Measurements from ENCODE around the gene NACAD. TPM values are rescaled to one million over a fixed set of nuclear protein-coding genes. Genes with fewer than 3 reads are reported as not detected.

The NACAD gene
- total RNA-seq, 1 donor: 3.9 TPM

GRCh38 chr7:45053401-45053800 is 35.4 kb downstream of the NACAD start:
- no peak for TF ChIP-seq CTCF (IDR thresholded peaks at IDR 0.05; ENCODE audit: insufficient read depth, low read depth, low read length)
- H3K4me3 ChIP-seq (ENCODE audit: low read depth, low read length): no peak overlapping the region
- no peak for DNase-seq (ENCODE audit: low read depth)

DNA sequence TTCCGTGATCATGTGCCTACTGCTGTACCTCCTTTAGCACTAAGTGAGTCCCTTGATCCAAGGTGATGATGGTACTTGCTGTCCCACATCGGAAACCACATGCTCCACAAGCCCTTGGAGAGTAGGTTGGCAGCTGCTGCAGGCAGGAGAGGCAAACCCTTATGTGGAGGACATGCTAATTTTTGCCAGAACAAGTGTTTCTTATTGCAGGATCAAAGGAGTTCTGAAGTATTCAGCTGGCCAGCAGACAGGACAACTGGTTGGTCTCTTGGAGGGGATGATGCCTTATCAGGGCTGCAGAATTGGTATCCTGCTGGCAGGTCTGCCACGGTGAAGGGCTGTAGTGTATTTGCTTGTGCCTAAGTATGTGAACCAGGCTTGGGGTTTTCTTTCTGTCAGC is 36.8 kb downstream of the NACAD start:
- TF ChIP-seq CTCF (IDR thresholded peaks at IDR 0.05; ENCODE audit: insufficient read depth, low read depth, low read length): no peak
- no peak for DNase-seq (ENCODE audit: low read depth)
- H3K4me3 ChIP-seq (ENCODE audit: low read depth, low read length): no peak overlapping the region

DNA sequence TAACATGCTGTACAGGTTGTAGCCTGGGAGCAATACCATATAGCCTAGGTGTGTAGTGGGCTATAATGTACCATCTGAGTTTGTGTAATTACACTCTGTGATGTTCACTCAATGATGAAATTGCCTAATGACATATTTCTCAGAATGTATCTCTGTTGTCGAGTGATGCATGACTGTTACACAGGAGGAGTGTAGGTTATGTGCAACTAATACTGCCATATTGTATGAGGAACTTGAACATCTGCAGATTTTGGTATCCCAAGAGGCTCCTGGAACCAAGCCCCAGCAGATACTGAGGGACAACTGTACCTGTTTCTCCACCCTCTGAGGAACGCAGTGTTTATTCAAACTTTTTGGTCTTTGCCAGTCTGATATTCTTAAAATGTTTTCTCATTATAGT is 38.6 kb downstream of the NACAD start:
- TF ChIP-seq CTCF (IDR thresholded peaks at IDR 0.05; ENCODE audit: insufficient read depth, low read depth, low read length): no peak
- no peak overlapping the region for H3K4me3 ChIP-seq (ENCODE audit: low read depth, low read length)
- no peak for DNase-seq (ENCODE audit: low read depth)

- DNase-seq (ENCODE audit: low read depth): no peak
- no peak overlapping the region for H3K4me3 ChIP-seq (ENCODE audit: low read depth, low read length)
- no peak for TF ChIP-seq CTCF (IDR thresholded peaks at IDR 0.05; ENCODE audit: insufficient read depth, low read depth, low read length)
Observed at GRCh38 chr7:45048748-45049147, 40.0 kb downstream of the NACAD start.

DNA sequence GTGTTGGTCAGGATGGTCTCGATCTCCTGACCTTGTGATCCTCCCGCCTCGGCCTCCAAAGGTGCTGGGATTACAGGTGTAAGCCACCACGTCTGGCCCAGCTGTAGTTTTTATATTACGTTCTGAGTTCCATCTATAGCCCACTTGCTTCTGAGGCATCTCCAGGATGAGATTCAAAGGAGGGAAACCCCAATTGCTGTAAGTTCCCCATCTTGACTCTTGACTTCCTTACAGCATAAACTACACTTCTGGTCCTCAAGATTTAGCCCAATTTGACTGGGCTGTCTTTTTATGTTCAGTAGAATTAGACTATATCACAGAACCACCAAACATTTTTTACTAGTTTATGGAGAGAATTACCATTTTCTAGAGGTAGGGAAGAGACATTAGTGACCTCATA is 44.4 kb downstream of the NACAD start:
- no peak for TF ChIP-seq CTCF (IDR thresholded peaks at IDR 0.05; ENCODE audit: insufficient read depth, low read depth, low read length)
- H3K4me3 ChIP-seq (ENCODE audit: low read depth, low read length): no peak overlapping the region
- DNase-seq (ENCODE audit: low read depth): no peak

- H3K4me3 ChIP-seq (ENCODE audit: low read depth, low read length): no peak overlapping the region
- no peak for TF ChIP-seq CTCF (IDR thresholded peaks at IDR 0.05; ENCODE audit: insufficient read depth, low read depth, low read length)
- DNase-seq (ENCODE audit: low read depth): no peak
Observed at GRCh38 chr7:45039106-45039505, 49.7 kb downstream of the NACAD start.

DNA sequence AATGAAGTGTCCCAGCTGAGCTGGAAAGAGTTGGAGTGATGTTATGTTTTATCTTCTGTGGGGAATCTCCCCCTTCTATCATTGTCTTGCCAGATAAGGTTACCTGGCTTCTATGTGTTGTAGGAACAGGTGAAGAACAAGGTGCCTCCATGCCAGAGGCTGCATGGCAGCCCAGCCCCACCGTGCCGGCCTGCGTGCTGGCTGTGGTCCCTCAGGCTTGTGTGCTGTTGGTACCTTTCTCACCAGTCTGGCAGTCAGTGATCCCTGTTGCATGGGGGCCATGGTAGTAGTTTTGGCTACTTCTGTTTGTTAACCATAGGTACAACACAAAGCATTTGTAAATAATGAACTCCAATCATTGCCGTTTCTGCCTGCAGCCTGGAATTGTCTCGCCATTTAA is 50.9 kb downstream of the NACAD start:
- no peak for DNase-seq (ENCODE audit: low read depth)
- no peak for TF ChIP-seq CTCF (IDR thresholded peaks at IDR 0.05; ENCODE audit: insufficient read depth, low read depth, low read length)
- H3K4me3 ChIP-seq (ENCODE audit: low read depth, low read length): no peak overlapping the region

Data from fibroblast of villous mesenchyme (primary cell).